ENCODE measurements around the gene NR2F2.

Gene NR2F2

GRCh38 chr15:96358001-96358801 is 27.7 kb downstream of the NR2F2 start:
- no peak for TF ChIP-seq JUND (IDR thresholded peaks at IDR 0.05; ENCODE audit: low read depth)
- DNase-seq (ENCODE audit: low read depth in 1 of 2, low spot score in 1 of 2) = no peak
- in situ Hi-C loops (cut with HindIII; ENCODE audit: low pct_unique_long_range_greater_than_20kb, low sequenced_read_pairs) = no loop called here

GRCh38 chr15:96358821-96359615 is 28.5 kb downstream of the NR2F2 start:
- no peak for TF ChIP-seq JUND (IDR thresholded peaks at IDR 0.05; ENCODE audit: low read depth)
- in situ Hi-C loops (cut with HindIII; ENCODE audit: low pct_unique_long_range_greater_than_20kb, low sequenced_read_pairs) = no loop called here

GRCh38 chr15:96359616-96360521 is 29.4 kb downstream of the NR2F2 start:
- no peak for DNase-seq (ENCODE audit: low read depth in 1 of 2, low spot score in 1 of 2)
- in situ Hi-C loops (cut with HindIII; ENCODE audit: low pct_unique_long_range_greater_than_20kb, low sequenced_read_pairs) = no loop called here
- no peak for TF ChIP-seq JUND (IDR thresholded peaks at IDR 0.05; ENCODE audit: low read depth)

More at GRCh38 chr15:96358821-96359615, 28.5 kb downstream of the NR2F2 start:
- no peak for DNase-seq (ENCODE audit: low read depth in 1 of 2, low spot score in 1 of 2)

- in situ Hi-C loops (cut with HindIII; ENCODE audit: low pct_unique_long_range_greater_than_20kb, low sequenced_read_pairs) = no loop called here
- TF ChIP-seq JUND (IDR thresholded peaks at IDR 0.05; ENCODE audit: low read depth) = no peak
- DNase-seq (ENCODE audit: low read depth in 1 of 2, low spot score in 1 of 2) = no peak
These were observed 30.2 kb downstream of the NR2F2 start for GRCh38 chr15:96360581-96361308.

DNA sequence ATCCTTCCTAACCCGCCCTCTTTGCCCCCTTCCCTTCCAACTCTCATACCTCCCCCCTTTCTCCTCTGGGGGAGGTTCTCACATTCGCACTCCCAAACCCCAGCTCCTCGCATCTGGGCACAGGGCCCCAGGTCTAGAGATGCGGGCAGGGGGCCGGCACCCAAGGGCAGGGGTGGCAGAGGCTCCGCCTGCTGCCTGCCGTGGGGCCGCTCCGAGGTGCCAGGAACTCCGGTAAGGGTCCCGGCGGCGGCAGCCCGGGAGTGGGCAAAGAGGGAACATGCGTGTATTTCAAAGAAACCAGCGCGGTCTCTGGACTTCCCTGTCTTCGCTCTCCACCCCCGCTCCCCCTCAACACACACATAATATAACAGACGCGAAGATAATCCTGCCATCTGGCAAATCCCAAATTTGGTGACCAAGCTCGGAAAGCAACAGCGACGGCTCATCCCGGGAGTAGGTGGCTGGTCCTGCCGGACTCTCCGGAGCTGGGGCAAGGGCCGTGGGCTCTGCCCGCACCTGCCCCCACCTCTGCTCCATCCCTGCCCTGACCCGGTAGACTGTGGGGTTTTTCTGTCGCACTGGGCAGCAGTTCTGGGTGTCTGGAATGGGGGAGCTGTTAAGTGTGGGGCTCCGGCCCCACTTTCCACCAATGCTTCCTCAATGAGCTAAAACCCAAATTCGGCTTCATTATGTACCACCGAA is 31.0 kb downstream of the NR2F2 start:
- TF ChIP-seq JUND (IDR thresholded peaks at IDR 0.05; ENCODE audit: low read depth) = no peak
- DNase-seq (ENCODE audit: low read depth in 1 of 2, low spot score in 1 of 2) = no peak
- in situ Hi-C loops (cut with HindIII; ENCODE audit: low pct_unique_long_range_greater_than_20kb, low sequenced_read_pairs) = no loop called here

- DNase-seq (ENCODE audit: low read depth in 1 of 2, low spot score in 1 of 2) = no peak
- in situ Hi-C loops (cut with HindIII; ENCODE audit: low pct_unique_long_range_greater_than_20kb, low sequenced_read_pairs) = no loop called here
- TF ChIP-seq JUND (IDR thresholded peaks at IDR 0.05; ENCODE audit: low read depth) = no peak
These were observed 31.7 kb downstream of the NR2F2 start for GRCh38 chr15:96362011-96362754.

DNA sequence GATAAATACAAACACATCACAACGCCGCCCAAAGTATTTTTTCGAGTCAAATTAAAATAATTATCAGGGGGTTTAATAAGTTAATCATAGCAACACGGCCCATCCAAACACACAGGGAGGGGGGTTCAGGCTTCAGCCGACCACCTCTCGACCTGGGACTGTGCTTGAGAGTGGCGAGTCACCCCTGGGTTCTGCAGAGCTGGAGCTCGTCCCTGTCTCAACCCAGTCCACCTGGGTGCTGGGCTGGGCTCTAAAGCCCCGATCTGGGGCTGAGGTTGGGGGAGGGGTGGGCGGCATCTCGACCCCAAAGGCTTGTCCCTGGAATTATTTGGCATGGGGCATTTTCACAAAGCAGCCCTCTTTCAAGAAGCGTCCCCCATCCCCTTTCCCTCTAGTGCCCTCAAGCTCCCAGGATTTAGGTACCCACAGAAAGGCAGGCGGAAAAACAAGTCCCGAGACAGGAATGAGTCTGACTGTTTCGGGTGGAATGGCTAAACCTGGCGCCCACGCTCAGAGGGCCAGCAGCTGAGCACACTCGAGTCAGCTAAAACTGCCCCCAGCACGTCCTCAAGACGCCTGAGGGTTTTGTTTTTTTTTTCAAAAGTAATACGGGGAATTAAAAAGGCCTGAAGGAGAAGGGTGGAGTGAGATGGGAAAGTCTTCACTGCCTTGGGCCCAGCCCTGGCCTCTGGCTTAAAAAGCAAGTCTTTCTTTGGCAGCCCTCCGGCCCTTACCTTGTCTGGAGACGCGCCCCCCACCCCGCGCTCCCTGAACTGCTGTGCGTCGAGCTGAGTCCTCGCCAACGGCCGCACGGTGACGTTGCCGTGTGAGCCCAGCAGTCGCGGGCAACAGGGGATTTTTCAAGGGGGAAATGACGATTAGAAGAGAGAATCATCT is 32.5 kb downstream of the NR2F2 start:
- no peak for DNase-seq (ENCODE audit: low read depth in 1 of 2, low spot score in 1 of 2)
- in situ Hi-C loops (cut with HindIII; ENCODE audit: low pct_unique_long_range_greater_than_20kb, low sequenced_read_pairs) = no loop called here
- no peak for TF ChIP-seq JUND (IDR thresholded peaks at IDR 0.05; ENCODE audit: low read depth)

- TF ChIP-seq JUND (IDR thresholded peaks at IDR 0.05; ENCODE audit: low read depth) = no peak
- in situ Hi-C loops (cut with HindIII; ENCODE audit: low pct_unique_long_range_greater_than_20kb, low sequenced_read_pairs) = no loop called here
- DNase-seq (ENCODE audit: low read depth in 1 of 2, low spot score in 1 of 2) = no peak
These were observed 33.2 kb downstream of the NR2F2 start for GRCh38 chr15:96363707-96364106.

GRCh38 chr15:96365781-96366525 is 35.5 kb downstream of the NR2F2 start:
- in situ Hi-C loops (cut with HindIII; ENCODE audit: low pct_unique_long_range_greater_than_20kb, low sequenced_read_pairs) = no loop called here
- no peak for DNase-seq (ENCODE audit: low read depth in 1 of 2, low spot score in 1 of 2)
- no peak for TF ChIP-seq JUND (IDR thresholded peaks at IDR 0.05; ENCODE audit: low read depth)

All from T47D (cell line).